ENCODE results near the gene SNUPN. TPM values are rescaled to one million over a fixed set of nuclear protein-coding genes. Genes with fewer than 3 reads are reported as not detected.
A peak's percentile ranks its signal among the peaks of the same experiment; 100 is the strongest.

Gene SNUPN
- 10 to 100 TPM; 31.4 to 32.5 TPM for total RNA-seq

DNA sequence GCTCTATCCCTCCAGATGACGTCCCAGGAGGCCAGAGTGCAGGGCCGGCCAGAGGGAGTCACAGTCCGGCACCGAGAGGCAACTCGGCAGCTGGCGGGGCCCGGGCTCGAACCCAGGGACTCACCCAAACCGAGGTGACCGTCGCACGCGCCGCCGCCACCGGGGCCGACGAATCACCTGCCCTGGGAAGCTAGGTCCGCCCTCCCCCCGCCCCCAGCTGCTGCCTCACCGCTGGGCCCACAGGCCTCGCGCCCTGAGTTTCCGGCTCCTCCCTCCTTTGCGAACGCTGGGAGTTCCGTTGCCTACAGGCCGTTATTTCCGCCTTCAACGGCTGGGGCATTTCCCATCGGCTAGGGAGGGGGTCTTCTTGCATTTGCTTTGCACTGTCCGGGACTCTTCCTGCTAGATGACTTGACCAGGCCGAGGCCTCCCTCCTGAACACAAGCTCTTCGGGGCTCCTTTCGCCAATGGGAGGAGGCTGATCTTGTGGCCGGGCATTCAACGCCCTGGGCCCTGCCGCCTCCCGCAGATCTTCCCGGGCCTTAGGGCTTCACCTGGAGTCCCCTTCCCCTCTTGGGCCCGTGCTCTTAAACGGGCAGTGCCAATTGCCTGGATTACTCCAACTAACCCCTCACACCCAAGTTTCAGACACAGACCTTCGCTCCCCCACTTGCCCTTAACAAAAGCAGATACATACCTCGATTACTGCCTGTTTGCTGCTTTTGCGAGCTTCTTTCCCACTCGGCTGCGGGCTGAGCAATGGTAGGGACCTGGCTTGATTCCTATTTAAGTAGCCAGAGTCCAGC is at the start of gene SNUPN:
SNUPN (minus strand) TSS at position 184 of the 806 bp plus-strand sequence. CDS start 4,674 bp downstream, outside the sequence.
- Mint-ChIP-seq H3K4me3 (peak within 1 kb of the TSS; percentile 97), H3K27ac (peak within 1 kb of the TSS; percentile 99), H3K36me3 (ENCODE audit: low read depth) (peaks cover 9% of the 10 kb centered on the region), H3K4me1 (ENCODE audit: low read depth) (peaks cover 44% of the 10 kb centered on the region), H3K9me3 (ENCODE audit: insufficient read depth) (no peaks in the 10 kb centered on the region), H3K27me3 (ENCODE audit: low read depth) (no peaks in the 10 kb centered on the region)
- POLR2A ChIA-PET, result interaction anchor here (0.6 to 3.3 kb wide), 19 partner anchors 9 to 426 kb away, joined by 3 to 118 read pairs (median 3); partner anchors contain the start of genes IMP3, MAN2C1, NEIL1 and PTPN9
- CTCF ChIA-PET, result interaction anchor here (0.6 to 3.2 kb wide), 14 partner anchors 12 to 260 kb away, joined by 3 to 21 read pairs (median 8); partner anchors contain the start of genes IMP3, MAN2C1, PTPN9 and SIN3A
- DNase-seq (peak; percentile 97), ATAC-seq (peak; percentile 89)

GRCh38 chr15:75674366-75674765 is 48.8 kb upstream of the SNUPN start:
- ATAC-seq, result no peak
- ChIA-PET CTCF (no interaction called here), POLR2A (no interaction called here)
- no peaks in the 10 kb centered on the region for H3K36me3 Mint-ChIP-seq (ENCODE audit: low read depth)
- H3K27ac Mint-ChIP-seq, result no peak overlapping the region
- H3K4me1 Mint-ChIP-seq (ENCODE audit: low read depth), result no peaks in the 10 kb centered on the region
- H3K27me3 Mint-ChIP-seq (ENCODE audit: low read depth), result no peaks in the 10 kb centered on the region
- no peak for DNase-seq
- no peaks in the 10 kb centered on the region for H3K9me3 Mint-ChIP-seq (ENCODE audit: insufficient read depth)
- no peak overlapping the region for H3K4me3 Mint-ChIP-seq

GRCh38 chr15:75673426-75674235 is 48.1 kb upstream of the SNUPN start:
- POLR2A ChIA-PET, result no interaction called here

GRCh38 chr15:75672646-75673425 is 47.3 kb upstream of the SNUPN start:
- H3K9me3 Mint-ChIP-seq (ENCODE audit: insufficient read depth), result no peaks in the 10 kb centered on the region
- H3K27ac Mint-ChIP-seq, result no peak overlapping the region
- H3K36me3 Mint-ChIP-seq (ENCODE audit: low read depth), result no peaks in the 10 kb centered on the region
- ChIA-PET POLR2A (no interaction called here), CTCF (interaction anchor here (1.4 to 1.8 kb wide), 2 partner anchors 9 to 305 kb away, joined by 3 to 5 read pairs; no protein-coding TSS in a partner anchor)
- DNase-seq (no peak), ATAC-seq (no peak)
- H3K4me1 Mint-ChIP-seq (ENCODE audit: low read depth), result no peaks in the 10 kb centered on the region
- no peaks in the 10 kb centered on the region for H3K27me3 Mint-ChIP-seq (ENCODE audit: low read depth)
- H3K4me3 Mint-ChIP-seq, result no peak overlapping the region

More at GRCh38 chr15:75673426-75674235, 48.1 kb upstream of the SNUPN start:
- H3K4me3 Mint-ChIP-seq, result no peak overlapping the region
- CTCF ChIA-PET, result no interaction called here
- no peaks in the 10 kb centered on the region for H3K4me1 Mint-ChIP-seq (ENCODE audit: low read depth)
- no peaks in the 10 kb centered on the region for H3K27me3 Mint-ChIP-seq (ENCODE audit: low read depth)
- H3K9me3 Mint-ChIP-seq (ENCODE audit: insufficient read depth), result no peaks in the 10 kb centered on the region
- H3K27ac Mint-ChIP-seq, result no peak overlapping the region
- ATAC-seq (no peak), DNase-seq (no peak)
- no peaks in the 10 kb centered on the region for H3K36me3 Mint-ChIP-seq (ENCODE audit: low read depth)

- Mint-ChIP-seq H3K27me3 (ENCODE audit: low read depth) (no peaks in the 10 kb centered on the region), H3K4me1 (ENCODE audit: low read depth) (no peaks in the 10 kb centered on the region)
- CTCF ChIA-PET, result interaction anchor here (1.2 to 1.8 kb wide), 4 partner anchors 10 to 304 kb away, joined by 3 to 6 read pairs (median 5); no protein-coding TSS in a partner anchor
Observed at GRCh38 chr15:75671730-75672602, 46.4 kb upstream of the SNUPN start.

DNA sequence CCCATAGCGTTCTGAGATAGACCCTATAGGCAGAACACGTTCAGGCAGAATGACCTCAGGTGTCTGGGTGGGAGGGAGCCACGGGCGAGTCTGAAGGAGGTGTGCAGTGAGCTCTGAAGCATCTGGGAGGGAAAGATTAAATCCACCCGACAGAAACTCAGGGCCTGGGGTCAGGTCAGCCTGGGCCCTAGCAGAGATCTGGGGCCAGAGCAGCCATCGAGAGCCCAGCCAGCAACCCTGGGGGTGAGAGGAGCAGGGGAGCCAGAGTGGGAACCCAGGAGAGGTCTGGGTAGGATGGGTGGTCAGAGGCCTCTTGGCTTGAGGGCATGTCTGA is 44.3 kb upstream of the SNUPN start:
- no peaks in the 10 kb centered on the region for H3K36me3 Mint-ChIP-seq (ENCODE audit: low read depth)
- ChIA-PET CTCF (no interaction called here), POLR2A (no interaction called here)
- H3K4me3 Mint-ChIP-seq, result no peak overlapping the region
- DNase-seq (no peak), ATAC-seq (no peak)
- peak overlapping the region; percentile 34 for H3K27ac Mint-ChIP-seq
- H3K4me1 Mint-ChIP-seq (ENCODE audit: low read depth), result peaks cover 7% of the 10 kb centered on the region
- no peaks in the 10 kb centered on the region for H3K27me3 Mint-ChIP-seq (ENCODE audit: low read depth)
- H3K9me3 Mint-ChIP-seq (ENCODE audit: insufficient read depth), result no peaks in the 10 kb centered on the region

More at GRCh38 chr15:75671730-75672602, 46.4 kb upstream of the SNUPN start:
- no peaks in the 10 kb centered on the region for H3K36me3 Mint-ChIP-seq (ENCODE audit: low read depth)
- no peaks in the 10 kb centered on the region for H3K9me3 Mint-ChIP-seq (ENCODE audit: insufficient read depth)
- H3K4me3 Mint-ChIP-seq, result no peak overlapping the region
- ATAC-seq (no peak), DNase-seq (no peak)
- H3K27ac Mint-ChIP-seq, result no peak overlapping the region
- POLR2A ChIA-PET, result interaction anchor here (0.6 kb wide), 1 partner anchor 364 kb away, joined by 3 read pairs; no protein-coding TSS in a partner anchor

- no peaks in the 10 kb centered on the region for H3K9me3 Mint-ChIP-seq (ENCODE audit: insufficient read depth)
- H3K36me3 Mint-ChIP-seq (ENCODE audit: low read depth), result no peaks in the 10 kb centered on the region
- peaks cover 7% of the 10 kb centered on the region for H3K4me1 Mint-ChIP-seq (ENCODE audit: low read depth)
- H3K27me3 Mint-ChIP-seq (ENCODE audit: low read depth), result no peaks in the 10 kb centered on the region
- POLR2A ChIA-PET, result no interaction called here
- CTCF ChIA-PET, result interaction anchor here (1.0 kb wide), 1 partner anchor 29 kb away, joined by 3 read pairs; the partner anchor contains the start of gene IMP3
- H3K27ac Mint-ChIP-seq, result peak overlapping the region; percentile 34
- ATAC-seq (no peak), DNase-seq (no peak)
- no peak overlapping the region for H3K4me3 Mint-ChIP-seq
Observed at GRCh38 chr15:75669191-75669878, 43.8 kb upstream of the SNUPN start.

DNA sequence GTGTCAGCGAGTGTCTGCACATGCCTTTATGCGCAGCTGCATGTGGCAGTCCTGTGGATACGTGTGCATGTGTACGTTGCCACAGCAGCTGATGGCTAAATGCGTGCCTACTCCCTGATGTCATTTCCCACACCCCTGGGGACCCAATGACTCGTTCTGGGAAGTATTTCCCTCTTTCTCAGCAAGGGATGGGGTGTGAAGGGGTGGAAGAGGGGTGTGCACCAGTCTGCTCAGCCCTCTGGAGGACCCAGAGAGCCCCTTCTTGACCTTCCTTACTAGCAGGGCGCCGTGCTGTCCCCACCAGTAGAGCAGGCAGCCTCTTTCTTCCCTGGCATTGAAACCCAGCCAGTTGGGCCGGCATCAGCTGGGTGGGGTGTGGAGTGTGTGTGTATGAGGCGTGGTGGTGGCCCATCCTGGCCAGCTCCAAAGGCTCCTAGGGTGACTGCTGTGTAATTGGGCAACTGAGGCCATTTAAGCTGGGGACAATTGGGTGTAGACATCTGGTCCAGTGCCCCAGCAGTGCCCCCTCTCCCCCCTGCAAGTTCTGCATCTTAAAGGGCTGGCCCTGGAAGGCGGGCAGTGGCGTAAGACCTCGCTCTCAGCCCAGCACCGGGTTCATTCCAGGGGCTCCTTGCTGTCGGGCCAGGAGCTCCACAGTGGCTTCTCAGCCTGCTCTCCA is 41.4 kb upstream of the SNUPN start:
- DNase-seq (no peak), ATAC-seq (no peak)
- POLR2A ChIA-PET, result no interaction called here
- Mint-ChIP-seq H3K36me3 (ENCODE audit: low read depth) (no peaks in the 10 kb centered on the region), H3K4me3 (no peak overlapping the region), H3K9me3 (ENCODE audit: insufficient read depth) (no peaks in the 10 kb centered on the region), H3K27me3 (ENCODE audit: low read depth) (no peaks in the 10 kb centered on the region), H3K27ac (no peak overlapping the region), H3K4me1 (ENCODE audit: low read depth) (peaks cover 7% of the 10 kb centered on the region)
- CTCF ChIA-PET, result no interaction called here

- H3K4me1 Mint-ChIP-seq (ENCODE audit: low read depth), result peaks cover 7% of the 10 kb centered on the region
- ATAC-seq, result no peak
- H3K27me3 Mint-ChIP-seq (ENCODE audit: low read depth), result no peaks in the 10 kb centered on the region
Observed at GRCh38 chr15:75663931-75664421, 38.5 kb upstream of the SNUPN start.

More at GRCh38 chr15:75663931-75664421, 38.5 kb upstream of the SNUPN start:
- Mint-ChIP-seq H3K9me3 (ENCODE audit: insufficient read depth) (no peaks in the 10 kb centered on the region), H3K27ac (no peak overlapping the region), H3K4me3 (no peak overlapping the region), H3K36me3 (ENCODE audit: low read depth) (no peaks in the 10 kb centered on the region)
- ChIA-PET POLR2A (interaction anchor here (0.5 kb wide), 1 partner anchor 44 kb away, joined by 3 read pairs; no protein-coding TSS in a partner anchor), CTCF (no interaction called here)
- no peak for DNase-seq
